ENCODE data around the gene FBH1.

Gene FBH1

GRCh38 chr10:5887029-5887428 is 3.0 kb upstream of the FBH1 start:
- no peak for TF ChIP-seq CTCF (IDR thresholded peaks at IDR 0.05; ENCODE audit: low read length, missing control alignments)
- H3K4me3 ChIP-seq (replicated peaks; ENCODE audit: low read depth, low read length) = no peak overlapping the region
- peak; percentile 20 for DNase-seq (ENCODE audit: low read depth)

- DNase-seq (ENCODE audit: low read depth) = no peak
- no peak overlapping the region for H3K4me3 ChIP-seq (replicated peaks; ENCODE audit: low read depth, low read length)
These were observed 2.4 kb upstream of the FBH1 start for GRCh38 chr10:5887641-5888040.

GRCh38 chr10:5888351-5888750 is 1.7 kb upstream of the FBH1 start:
- peak; percentile 53 for DNase-seq (ENCODE audit: low read depth)
- H3K4me3 ChIP-seq (replicated peaks; ENCODE audit: low read depth, low read length) = peak overlapping the region; percentile 70
- TF ChIP-seq CTCF (IDR thresholded peaks at IDR 0.05; ENCODE audit: low read length, missing control alignments) = no peak

More at GRCh38 chr10:5887641-5888040, 2.4 kb upstream of the FBH1 start:
- TF ChIP-seq CTCF (IDR thresholded peaks at IDR 0.05; ENCODE audit: low read length, missing control alignments) = no peak

- peak overlapping the region; percentile 70 for H3K4me3 ChIP-seq (replicated peaks; ENCODE audit: low read depth, low read length)
- DNase-seq (ENCODE audit: low read depth) = peak; percentile 14
- no peak for TF ChIP-seq CTCF (IDR thresholded peaks at IDR 0.05; ENCODE audit: low read length, missing control alignments)
These were observed 1.0 kb upstream of the FBH1 start for GRCh38 chr10:5888843-5889623.

- no peak for TF ChIP-seq CTCF (IDR thresholded peaks at IDR 0.05; ENCODE audit: low read length, missing control alignments)
- peak; percentile 16 for DNase-seq (ENCODE audit: low read depth)
- H3K4me3 ChIP-seq (replicated peaks; ENCODE audit: low read depth, low read length) = peak overlapping the region; percentile 70
These were observed 441 bp downstream of the FBH1 start for GRCh38 chr10:5890452-5890915.

GRCh38 chr10:5891009-5891408 is 966 bp downstream of the FBH1 start:
- DNase-seq (ENCODE audit: low read depth) = peak; percentile 15
- no peak for TF ChIP-seq CTCF (IDR thresholded peaks at IDR 0.05; ENCODE audit: low read length, missing control alignments)
- H3K4me3 ChIP-seq (replicated peaks; ENCODE audit: low read depth, low read length) = peak overlapping the region; percentile 70

GRCh38 chr10:5892007-5892406 is 2.0 kb downstream of the FBH1 start:
- no peak overlapping the region for H3K4me3 ChIP-seq (replicated peaks; ENCODE audit: low read depth, low read length)
- peak; percentile 46 for DNase-seq (ENCODE audit: low read depth)
- no peak for TF ChIP-seq CTCF (IDR thresholded peaks at IDR 0.05; ENCODE audit: low read length, missing control alignments)

Measured in fibroblast of pulmonary artery (primary cell).